ENCODE results near the gene TMEM132C. TPM values are rescaled to one million over a fixed set of nuclear protein-coding genes. Genes with fewer than 3 reads are reported as not detected.

Gene TMEM132C
- total RNA-seq, 1 donor from 2014 or later = 73.7 TPM

DNA sequence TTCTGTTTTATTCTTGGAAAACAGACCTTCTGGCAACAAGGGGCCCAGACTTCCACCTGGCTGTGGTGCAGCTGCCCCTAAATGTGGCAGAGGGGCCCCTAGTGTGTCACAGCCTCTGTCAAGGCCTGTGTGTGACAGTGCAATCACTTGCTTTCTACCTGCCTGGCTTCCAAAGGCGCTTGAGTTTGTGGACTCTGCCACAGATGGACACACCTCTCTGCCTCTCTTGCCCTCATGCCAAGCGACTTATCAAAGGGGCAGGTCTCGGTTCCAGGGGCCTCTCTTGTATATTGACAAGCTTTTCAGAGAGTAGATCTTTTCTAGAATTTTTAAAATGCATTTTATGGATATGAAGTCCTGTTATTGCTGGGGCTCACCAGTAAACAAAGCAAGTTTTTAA, 339.6 kb downstream of the TMEM132C start:
- no peak for DNase-seq (ENCODE audit: low spot score)

- no peak for DNase-seq (ENCODE audit: low spot score)
Measured at GRCh38 chr12:128606970-128607369, 340.0 kb downstream of the TMEM132C start.

DNA sequence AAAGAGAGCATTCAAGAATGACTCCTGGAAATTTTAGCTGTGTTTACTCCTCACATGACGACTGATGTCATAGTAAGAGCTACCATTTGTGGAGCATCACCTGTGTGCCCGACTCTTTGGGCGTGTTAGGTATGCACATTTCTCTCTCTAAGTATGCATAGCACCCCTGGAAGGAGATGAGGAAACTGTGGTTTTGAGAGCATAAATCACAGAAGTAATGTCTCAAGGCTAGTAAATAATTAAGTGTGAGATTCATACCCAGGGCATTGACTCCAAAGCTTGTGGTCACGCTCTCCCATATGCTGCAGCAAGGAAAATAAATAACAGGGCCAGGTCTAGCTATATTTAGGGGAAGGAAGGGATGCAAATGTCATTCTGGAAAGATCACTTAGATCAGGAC, 340.7 kb downstream of the TMEM132C start:
- no peak for DNase-seq (ENCODE audit: low spot score)

DNA sequence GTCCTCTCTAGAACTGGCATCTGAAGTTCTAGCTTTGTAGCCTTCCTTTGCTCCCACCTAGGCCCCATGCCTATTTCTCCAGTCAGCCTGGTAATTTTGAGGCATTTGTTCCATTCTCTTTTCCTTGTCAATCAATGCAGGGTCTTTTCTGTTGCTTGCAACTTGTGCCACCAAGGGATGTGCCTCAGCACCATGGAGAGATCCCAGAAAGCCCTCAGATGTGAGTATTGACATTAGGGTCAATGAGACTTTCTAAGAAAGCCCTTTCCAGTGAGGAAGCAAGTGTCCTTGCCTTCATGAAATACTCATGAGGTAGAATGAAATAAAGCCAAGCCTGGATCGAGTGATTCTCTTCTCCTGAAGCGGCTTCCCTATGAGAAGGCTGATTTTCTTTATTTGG, 342.9 kb downstream of the TMEM132C start:
- DNase-seq (ENCODE audit: low spot score) = no peak

- DNase-seq (ENCODE audit: low spot score) = no peak
Measured at GRCh38 chr12:128611736-128612135, 344.8 kb downstream of the TMEM132C start.

DNA sequence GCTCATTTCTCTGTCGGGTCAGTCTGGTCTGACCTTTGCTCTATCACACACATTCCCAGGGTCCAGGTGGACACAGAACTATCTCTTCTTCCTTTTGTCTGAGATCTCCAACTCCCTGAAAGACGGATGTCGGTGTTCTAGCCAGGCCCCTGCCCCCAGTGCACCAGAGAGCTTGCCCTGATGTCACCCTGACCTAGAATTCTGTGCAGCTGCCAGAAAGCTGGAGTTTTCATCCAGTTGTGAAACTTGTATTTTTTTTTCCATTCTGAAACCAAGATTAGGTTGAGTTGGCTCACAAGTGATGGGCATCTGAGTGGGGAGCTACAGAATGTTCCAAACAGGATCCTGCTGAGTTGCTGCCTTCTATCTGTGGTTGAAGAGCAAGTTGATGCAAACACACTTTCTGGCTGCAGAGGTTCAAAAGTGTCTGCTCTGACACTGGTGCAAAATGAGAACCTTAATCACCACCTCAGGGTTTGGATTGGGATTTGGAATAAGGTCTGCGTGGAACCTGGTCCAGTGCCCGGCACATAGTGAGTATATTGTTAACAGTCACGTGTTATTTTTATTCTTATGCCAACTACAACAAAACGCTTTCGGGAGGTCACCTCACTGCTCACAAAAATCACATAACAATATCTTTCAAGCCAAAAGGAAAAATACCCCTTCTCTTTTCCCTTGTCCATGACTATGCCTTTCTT, 345.3 kb downstream of the TMEM132C start:
- no peak for DNase-seq (ENCODE audit: low spot score)

- no peak for DNase-seq (ENCODE audit: low spot score)
Measured at GRCh38 chr12:128613837-128614590, 347.0 kb downstream of the TMEM132C start.

GRCh38 chr12:128617304-128617833, 350.4 kb downstream of the TMEM132C start:
- DNase-seq (ENCODE audit: low spot score) = no peak

DNA sequence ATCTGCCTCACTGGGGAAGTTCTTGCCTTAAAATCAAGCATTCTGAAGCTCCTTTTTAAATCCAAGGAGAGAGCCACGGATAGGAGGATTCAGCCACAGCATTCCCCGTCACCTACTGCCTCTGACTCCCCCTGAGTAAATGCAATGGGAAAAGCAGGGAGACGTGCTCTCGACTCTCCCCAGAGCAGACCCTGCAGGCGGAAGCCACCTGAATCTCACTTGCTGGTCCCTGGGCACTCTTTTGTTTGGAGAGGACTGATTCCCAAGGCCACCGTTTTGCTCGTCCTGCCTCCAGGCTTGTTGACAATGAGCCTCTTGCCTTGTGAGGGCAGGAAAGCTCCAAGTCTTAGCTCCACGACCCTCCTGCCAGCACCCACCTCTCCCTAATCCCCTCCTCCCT, 352.3 kb downstream of the TMEM132C start:
- no peak for DNase-seq (ENCODE audit: low spot score)

DNA sequence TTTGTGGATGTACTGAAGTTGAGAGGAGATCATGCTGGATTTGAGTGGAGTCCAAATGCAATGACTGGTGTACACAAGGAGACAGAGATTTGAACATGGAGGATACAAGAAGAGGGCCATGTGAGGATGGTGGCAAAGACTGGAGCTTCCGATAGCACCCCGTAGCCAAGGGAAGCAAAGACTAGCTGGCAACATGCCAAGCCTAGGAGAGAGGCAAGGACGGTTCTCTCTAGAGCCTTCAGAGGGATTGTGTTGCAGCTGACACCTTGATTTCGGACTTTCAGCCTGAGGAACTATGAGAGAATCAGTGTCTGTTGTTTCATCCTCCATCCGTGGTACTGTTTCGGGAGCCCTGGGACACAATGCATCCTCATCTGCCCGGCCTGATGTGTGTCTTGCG, 354.3 kb downstream of the TMEM132C start:
- DNase-seq (ENCODE audit: low spot score) = no peak

- DNase-seq (ENCODE audit: low spot score) = no peak
Measured at GRCh38 chr12:128623748-128624147, 356.8 kb downstream of the TMEM132C start.

GRCh38 chr12:128626808-128627320, 359.9 kb downstream of the TMEM132C start:
- DNase-seq (ENCODE audit: low spot score) = no peak

DNA sequence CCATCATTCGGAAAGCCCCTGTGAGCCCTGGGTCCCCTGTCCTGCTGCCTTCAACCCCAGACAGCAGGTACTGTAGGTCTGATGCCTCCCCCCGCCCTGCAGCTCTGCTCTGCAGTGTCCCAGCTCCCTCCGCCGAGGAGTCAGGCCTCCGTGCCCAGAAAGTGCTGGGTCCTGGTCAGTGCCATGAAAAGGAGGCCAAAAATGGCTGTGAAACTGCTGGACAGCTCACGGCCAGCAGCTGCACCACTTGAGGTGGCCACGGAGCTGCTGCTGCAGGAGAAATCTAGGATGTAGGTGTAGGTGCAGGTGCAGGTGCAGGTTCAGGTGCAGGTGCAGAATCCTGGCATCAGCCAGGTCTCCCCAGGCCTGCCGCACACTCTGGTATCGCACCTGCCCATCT, 360.7 kb downstream of the TMEM132C start:
- no peak for DNase-seq (ENCODE audit: low spot score)

GRCh38 chr12:128629979-128630378, 363.0 kb downstream of the TMEM132C start:
- no peak for DNase-seq (ENCODE audit: low spot score)

DNA sequence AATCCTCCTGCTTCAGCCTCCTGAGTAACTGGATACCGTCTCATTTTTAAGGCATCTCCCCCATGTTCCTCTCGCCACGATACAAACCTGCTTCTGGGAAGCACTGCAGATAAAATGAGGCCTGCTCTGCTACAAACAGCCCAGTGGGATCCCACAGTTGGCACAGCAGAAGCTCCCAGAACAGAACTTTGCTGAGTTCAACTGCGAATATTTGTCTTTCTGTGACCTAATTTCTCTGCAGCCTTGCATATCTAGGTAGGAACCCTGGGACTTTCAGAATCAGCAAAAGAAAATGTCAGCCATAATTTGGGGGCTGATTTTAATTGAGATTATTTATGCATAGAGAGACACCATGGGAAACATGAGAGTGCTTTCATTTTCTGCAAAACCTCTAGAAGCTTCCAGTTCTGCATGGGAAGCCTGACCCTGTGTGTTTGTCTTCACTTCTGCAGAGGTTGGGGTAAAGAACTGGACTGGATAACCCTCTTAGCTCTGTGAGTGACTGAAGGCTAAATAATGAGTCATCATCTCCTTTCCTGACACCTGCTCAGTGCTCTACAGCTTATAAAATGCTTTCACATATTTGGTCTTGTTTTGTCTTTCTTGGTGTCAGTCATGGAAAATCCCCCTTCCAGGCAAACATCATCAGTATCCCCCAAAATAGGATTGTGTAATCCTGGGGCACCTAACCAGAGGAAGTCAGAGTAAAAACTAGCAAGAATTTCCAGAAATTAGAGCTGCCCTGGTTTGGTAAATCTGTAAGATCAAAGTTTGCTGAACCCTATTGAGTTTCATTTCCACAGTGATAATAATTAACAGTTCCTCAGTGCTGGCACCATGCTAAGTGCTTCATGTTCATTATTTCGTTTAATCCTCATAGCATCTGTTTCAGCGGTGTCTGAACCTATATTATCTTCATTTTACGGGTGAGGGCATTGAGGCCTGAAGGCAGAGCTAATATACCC, 371.0 kb downstream of the TMEM132C start:
- no peak for DNase-seq (ENCODE audit: low spot score)

- no peak for DNase-seq (ENCODE audit: low spot score)
Measured at GRCh38 chr12:128639089-128639488, 372.1 kb downstream of the TMEM132C start.

DNA sequence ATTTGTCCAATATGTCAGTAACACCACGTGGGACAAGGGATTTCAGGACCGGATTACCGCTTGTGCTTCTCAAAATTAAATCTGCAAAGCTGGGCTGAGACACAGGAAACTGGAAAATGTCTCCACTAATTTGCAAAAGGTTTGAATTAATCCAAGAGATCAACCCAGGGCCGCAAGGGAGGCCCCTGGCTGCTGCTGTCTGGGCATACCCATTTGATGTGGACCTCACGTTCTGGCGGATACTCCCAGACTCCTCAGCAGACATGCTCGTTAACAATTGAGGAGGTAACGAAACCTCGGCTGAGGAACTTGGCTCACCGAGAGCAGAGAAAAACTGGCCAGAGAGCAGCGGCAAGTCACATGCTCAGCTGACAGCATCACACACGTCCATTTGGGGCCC, 376.2 kb downstream of the TMEM132C start:
- no peak for DNase-seq (ENCODE audit: low spot score)

- no peak for DNase-seq (ENCODE audit: low spot score)
Measured at GRCh38 chr12:128644664-128645296, 377.8 kb downstream of the TMEM132C start.

- DNase-seq (ENCODE audit: low spot score) = no peak
Measured at GRCh38 chr12:128649902-128650301, 382.9 kb downstream of the TMEM132C start.

DNA sequence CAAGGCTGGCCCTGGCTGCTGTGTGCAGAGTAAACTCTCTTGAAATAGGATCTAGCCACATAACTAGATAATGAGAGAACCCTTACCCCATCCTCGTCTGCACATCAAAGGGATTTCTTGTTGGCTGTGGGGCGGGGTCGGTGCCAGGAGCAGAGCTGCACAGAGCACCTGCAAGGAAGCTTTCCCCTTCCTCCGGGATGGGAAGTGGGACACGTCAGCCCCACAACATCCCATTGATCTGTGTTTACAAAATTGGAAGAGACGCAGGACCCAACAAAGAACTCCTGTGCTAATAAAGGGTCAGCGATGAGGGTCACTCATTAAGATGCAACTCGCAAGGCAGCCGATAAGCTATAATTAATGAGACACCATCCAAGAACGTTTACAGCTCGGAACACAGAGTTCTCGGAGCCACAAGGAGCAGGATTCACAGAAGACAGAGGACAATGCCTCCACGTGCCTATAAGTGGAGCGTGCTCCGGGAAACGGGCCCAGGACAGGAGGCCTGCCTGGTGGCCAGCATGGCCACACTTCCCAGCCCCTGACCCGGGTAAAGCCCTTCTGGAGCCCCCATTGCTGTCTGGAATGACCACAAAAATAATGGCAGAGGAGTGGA, 385.3 kb downstream of the TMEM132C start:
- no peak for DNase-seq (ENCODE audit: low spot score)

Measured in mesenteric fat pad (tissue), 1 donor.